ENCODE measurements around the gene LDAH. TPM values are rescaled to one million over a fixed set of nuclear protein-coding genes. Genes with fewer than 3 reads are reported as not detected.

The LDAH gene
- polyA plus RNA-seq, 2 of the 4 experiments (the other 2 are of a cell fraction), result 29.6 to 42.4 TPM

GRCh38 chr2:20704886-20705285 lies 118.0 kb downstream of the LDAH start:
- POLR2A ChIA-PET, result no interaction called here

GRCh38 chr2:20702563-20702962 lies 120.3 kb downstream of the LDAH start:
- H3K4me2 ChIP-seq, result no peak overlapping the region
- no peaks in the 10 kb centered on the region for H3K9me3 ChIP-seq
- H3K4me3 ChIP-seq, result no peak overlapping the region
- FAIRE-seq (no peak), ATAC-seq (no peak), DNase-seq (ENCODE audit: low read depth in 1 of 2, low spot score in 1 of 2) (no peak)
- over 99% methylated on average over 5 of the region's 5 CpGs for WGBS (ENCODE audit: missing lambda C conversion rate)
- TF ChIP-seq MAX (IDR thresholded peaks at IDR 0.05) (no peak), EP300 (IDR thresholded peaks at IDR 0.05) (no peak), REST (IDR thresholded peaks at IDR 0.05) (no peak), KDM5A (IDR thresholded peaks at IDR 0.05) (no peak), HOXB13 (CRISPR knock-in tag; IDR thresholded peaks at IDR 0.05; ENCODE audit: low read depth) (no peak), MAZ (IDR thresholded peaks at IDR 0.05; ENCODE audit: borderline replicate concordance, low read depth, low read length) (no peak), FOXS1 (CRISPR knock-in tag; IDR thresholded peaks at IDR 0.05) (no peak), ESRRA (IDR thresholded peaks at IDR 0.05; ENCODE audit: borderline replicate concordance, low read length) (no peak), ZNF302 (CRISPR knock-in tag; IDR thresholded peaks at IDR 0.05) (no peak), BHLHE40 (IDR thresholded peaks at IDR 0.05; ENCODE audit: low read depth, low read length) (no peak), BCL3 (IDR thresholded peaks at IDR 0.05) (no peak), CHD2 (IDR thresholded peaks at IDR 0.05; ENCODE audit: low read length, partially characterized antibody) (no peak), RAD21 (conservative IDR thresholded peaks at IDR 0.05 in 1 of 2, IDR thresholded peaks at IDR 0.05 in 1 of 2) (no peak)
- ChIA-PET CTCF (interaction anchor here (0.8 kb wide), 1 partner anchor 41 kb away, joined by 3 read pairs; no protein-coding TSS in a partner anchor), POLR2A (no interaction called here)
- no peak overlapping the region for H3K27ac ChIP-seq
- H3K4me1 ChIP-seq, result no peaks in the 10 kb centered on the region

More at GRCh38 chr2:20704886-20705285, 118.0 kb downstream of the LDAH start:
- Histone ChIP-seq H3K9me3 (no peaks in the 10 kb centered on the region), H3K4me1 (no peaks in the 10 kb centered on the region), H3K27ac (no peak overlapping the region), H3K4me2 (no peak overlapping the region), H3K4me3 (no peak overlapping the region)
- ATAC-seq (no peak), FAIRE-seq (no peak), DNase-seq (ENCODE audit: low read depth in 1 of 2, low spot score in 1 of 2) (no peak)
- TF ChIP-seq MAFK (IDR thresholded peaks at IDR 0.05; ENCODE audit: partially characterized antibody) (no peak), SREBF2 (IDR thresholded peaks at IDR 0.05) (no peak), ATOH8 (CRISPR knock-in tag; IDR thresholded peaks at IDR 0.05; ENCODE audit: low read depth) (no peak), HDAC2 (IDR thresholded peaks at IDR 0.05) (no peak), RCOR1 (IDR thresholded peaks at IDR 0.05; ENCODE audit: low read depth, low read length) (no peak), JUN (IDR thresholded peaks at IDR 0.05) (no peak), EP300 (IDR thresholded peaks at IDR 0.05) (no peak), TFCP2L1 (CRISPR knock-in tag; IDR thresholded peaks at IDR 0.05) (no peak), BCL3 (IDR thresholded peaks at IDR 0.05) (no peak)
- CTCF ChIA-PET, result no interaction called here
- 85% methylated on average over 1 of the region's 1 CpG for WGBS (ENCODE audit: missing lambda C conversion rate)

Measured in A549 (cell line).